Stimulated activated CD4-positive, alpha-beta T cell treated with anti-CD3 and anti-CD28 coated beads, Interleukin-1b, Interleukin-23, amount 100 ng/mL, for 1 hour (primary cell): ENCODE measurements around the gene APOL4.
"Not testable (repeated sequence)": the region's sequence is repeated elsewhere in the genome, so short reads cannot be mapped to it uniquely, and the experiment has no call there.

Experiments
- DNase-seq, 2 donors: peaks; one replicate each; pipeline ENCODE4 v3.0.0-alpha.2; 2020; ENCODE audit warnings: low read depth in 2 of 2

Gene APOL4

DNA sequence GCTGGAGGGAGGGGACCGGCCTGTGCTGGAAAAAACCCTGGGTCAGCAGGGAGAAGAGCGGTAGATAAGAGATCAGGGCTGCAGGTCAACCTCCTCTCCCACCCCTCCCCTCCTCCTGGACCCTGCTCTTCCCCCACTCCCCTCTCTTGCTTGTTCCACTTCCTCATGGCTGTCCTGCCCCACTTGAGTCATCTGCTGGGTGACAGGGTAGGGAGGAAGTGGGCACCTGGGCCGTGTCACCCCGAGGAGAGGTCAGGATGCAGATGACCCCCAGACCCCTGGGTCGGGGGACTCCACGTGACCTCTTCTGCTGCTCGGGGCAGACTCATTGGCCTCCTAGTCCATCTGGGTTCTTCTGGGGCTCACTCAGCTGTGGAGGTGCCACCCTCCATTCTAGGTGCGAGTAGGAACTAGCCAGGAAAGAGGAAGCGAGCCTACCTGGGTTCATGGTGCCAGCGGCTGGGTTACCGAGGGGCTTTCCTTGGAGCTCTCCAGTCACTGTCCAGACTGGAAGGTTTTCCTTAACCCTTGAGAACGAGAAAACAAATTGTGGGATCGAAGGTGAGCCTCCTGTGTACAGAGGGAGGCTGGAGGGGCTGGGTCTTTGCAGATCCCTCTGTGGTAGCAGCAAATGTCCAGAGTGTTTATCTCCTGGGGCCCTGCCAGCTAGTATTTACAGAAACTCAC is 31.2 kb upstream of the APOL4 start:
- no peak for DNase-seq

GRCh38 chr22:36231051-36231450 is 29.4 kb upstream of the APOL4 start:
- not testable (repeated sequence) for DNase-seq

DNA sequence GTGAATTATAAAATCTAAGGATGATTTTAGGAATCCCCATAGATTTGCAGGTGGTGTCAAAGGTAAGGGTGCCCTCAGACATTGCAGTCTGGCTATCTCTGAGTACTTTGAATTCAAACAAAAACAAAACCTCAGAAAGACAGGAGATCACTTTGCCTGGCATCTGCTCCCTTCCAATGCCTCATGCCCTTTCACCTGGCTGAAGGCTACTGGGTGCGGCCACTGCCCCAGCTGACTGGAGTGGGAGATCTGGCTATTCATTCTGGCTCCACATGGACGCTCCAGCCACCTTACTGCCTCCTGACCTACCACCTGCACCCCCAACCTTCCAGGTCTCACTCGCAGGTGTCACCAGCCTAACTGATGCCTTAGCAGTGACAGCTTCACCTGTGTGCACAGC is 28.0 kb upstream of the APOL4 start:
- DNase-seq = not testable (repeated sequence)

GRCh38 chr22:36228944-36229343 is 27.3 kb upstream of the APOL4 start:
- DNase-seq = no peak

DNA sequence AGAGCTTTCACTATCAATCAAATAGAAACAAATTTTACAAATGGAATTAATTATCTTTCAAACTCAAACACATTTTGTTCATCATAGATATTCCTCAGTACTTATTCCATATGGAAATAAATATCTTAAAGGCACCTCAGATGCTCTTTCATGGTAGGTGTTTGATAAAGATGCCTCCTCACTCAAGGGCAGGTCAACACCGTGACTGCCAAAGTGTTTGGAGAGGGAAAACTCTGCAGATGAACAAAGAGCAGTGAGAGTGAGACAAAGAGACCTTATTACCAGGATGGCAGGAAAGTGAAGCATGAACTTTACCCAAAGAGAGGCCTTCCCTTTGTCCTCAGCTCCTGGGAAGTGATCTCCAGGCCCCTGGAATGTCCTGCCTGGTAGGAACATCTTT is 26.8 kb upstream of the APOL4 start:
- DNase-seq = not testable (repeated sequence)

- no peak for DNase-seq
Measured at GRCh38 chr22:36227806-36228205, 26.2 kb upstream of the APOL4 start.

- no peak for DNase-seq
Measured at GRCh38 chr22:36227396-36227795, 25.8 kb upstream of the APOL4 start.

GRCh38 chr22:36226189-36226588 is 24.6 kb upstream of the APOL4 start:
- no peak for DNase-seq

GRCh38 chr22:36225333-36225922 is 23.8 kb upstream of the APOL4 start:
- DNase-seq = no peak

- no peak for DNase-seq
Measured at GRCh38 chr22:36224245-36224644, 22.6 kb upstream of the APOL4 start.

- DNase-seq = no peak
Measured at GRCh38 chr22:36223504-36223903, 21.9 kb upstream of the APOL4 start.

GRCh38 chr22:36222887-36223450 is 21.4 kb upstream of the APOL4 start:
- DNase-seq = no peak

GRCh38 chr22:36221799-36222751 is 20.5 kb upstream of the APOL4 start:
- no peak for DNase-seq

- no peak for DNase-seq
Measured at GRCh38 chr22:36220451-36220921, 18.9 kb upstream of the APOL4 start.

GRCh38 chr22:36218648-36219193 is 17.1 kb upstream of the APOL4 start:
- DNase-seq = no peak

DNA sequence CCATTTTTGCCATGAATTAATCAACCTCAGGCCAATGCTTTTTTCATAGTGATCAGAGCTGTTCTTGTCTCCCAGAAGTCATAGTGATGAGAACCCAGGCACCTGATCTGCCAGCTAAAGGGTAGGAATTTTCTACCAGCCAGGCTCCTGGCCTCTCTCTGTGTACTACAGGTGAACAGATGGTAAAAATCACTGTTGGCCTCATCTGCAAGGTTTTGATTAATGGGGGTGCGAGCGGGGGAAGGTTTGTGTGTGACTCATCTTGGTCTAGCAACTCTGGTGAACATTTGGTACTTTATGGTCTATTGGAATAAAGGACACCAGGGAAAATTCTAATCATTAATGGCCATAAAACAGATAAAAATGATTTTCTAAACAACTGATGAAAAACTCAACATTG is 14.4 kb upstream of the APOL4 start:
- DNase-seq = no peak

DNA sequence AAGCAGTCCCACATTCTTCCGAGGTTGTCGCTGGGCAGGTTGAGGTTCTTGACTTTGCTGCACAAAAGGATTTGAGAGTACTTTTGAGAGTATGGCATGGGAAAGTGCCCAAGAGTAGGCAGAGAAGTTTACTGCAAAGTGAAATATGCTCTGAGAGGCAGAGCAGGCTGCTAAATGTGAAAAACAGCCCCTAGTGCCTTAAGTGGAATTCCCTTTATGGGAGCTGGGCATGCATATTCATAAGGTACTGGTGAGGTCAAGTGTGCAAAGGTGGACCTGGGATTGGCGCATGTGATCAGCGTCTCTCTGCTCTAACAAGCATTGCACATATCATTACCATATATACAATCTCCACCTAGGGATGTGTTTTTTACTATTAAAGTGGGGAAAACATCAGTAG is 12.0 kb upstream of the APOL4 start:
- no peak for DNase-seq

- no peak for DNase-seq
Measured at GRCh38 chr22:36212901-36213300, 11.3 kb upstream of the APOL4 start.

- DNase-seq = no peak
Measured at GRCh38 chr22:36211237-36211861, 9.7 kb upstream of the APOL4 start.

- no peak for DNase-seq
Measured at GRCh38 chr22:36210224-36210623, 8.6 kb upstream of the APOL4 start.

- not testable (repeated sequence) for DNase-seq
Measured at GRCh38 chr22:36209488-36209908, 7.9 kb upstream of the APOL4 start.
